AG09309 (cell line): Measurements from ENCODE around the gene VPS13D.

ENCODE experiments used
- DNase-seq: peaks from one replicate; pipeline ENCODE4 v3.0.0-alpha.2; 2010; ENCODE audit warnings: low read depth
- H3K4me3 ChIP-seq: 2 replicates; pipeline ENCODE4 v1.5.1; 2011; ENCODE audit warnings: mild to moderate bottlenecking, low read depth, low read length, moderate library complexity; ENCODE audit not compliant: control insufficient read depth
- CTCF ChIP-seq: IDR thresholded peaks from 2 replicates; pipeline ENCODE4 v1.5.1; 2011; ENCODE audit warnings: mild to moderate bottlenecking, low read depth, low read length, inconsistent platforms; ENCODE audit not compliant: insufficient read depth, control insufficient read depth; ENCODE audit errors: missing control alignments

VPS13D gene

GRCh38 chr1:12554521-12555305 lies 324.9 kb downstream of the VPS13D start:
- DNase-seq = no peak
- no peak for TF ChIP-seq CTCF
- H3K4me3 ChIP-seq = no peak overlapping the region

GRCh38 chr1:12555411-12556367 lies 325.9 kb downstream of the VPS13D start:
- no peak for DNase-seq
- no peak for TF ChIP-seq CTCF
- H3K4me3 ChIP-seq = no peak overlapping the region

- no peak overlapping the region for H3K4me3 ChIP-seq
- DNase-seq = peak; percentile 90
- no peak for TF ChIP-seq CTCF
Observed at GRCh38 chr1:12556368-12556930, 326.6 kb downstream of the VPS13D start.

GRCh38 chr1:12556957-12557935 lies 327.4 kb downstream of the VPS13D start:
- no peak overlapping the region for H3K4me3 ChIP-seq

GRCh38 chr1:12561121-12561520 lies 331.3 kb downstream of the VPS13D start:
- no peak overlapping the region for H3K4me3 ChIP-seq
- no peak for DNase-seq
- TF ChIP-seq CTCF = no peak

More at GRCh38 chr1:12556957-12557935, 327.4 kb downstream of the VPS13D start:
- TF ChIP-seq CTCF = no peak
- DNase-seq = no peak
